Fibroblast of peridontal ligament (primary cell): ENCODE results near the gene ASPSCR1.

Experiments
- DNase-seq: peaks from one replicate; pipeline ENCODE4 v3.0.0-alpha.2; 2010; ENCODE audit errors: extremely low read depth

ASPSCR1 gene

GRCh38 chr17:81960130-81960958 is 17.1 kb upstream of the ASPSCR1 start:
- DNase-seq, result no peak

DNA sequence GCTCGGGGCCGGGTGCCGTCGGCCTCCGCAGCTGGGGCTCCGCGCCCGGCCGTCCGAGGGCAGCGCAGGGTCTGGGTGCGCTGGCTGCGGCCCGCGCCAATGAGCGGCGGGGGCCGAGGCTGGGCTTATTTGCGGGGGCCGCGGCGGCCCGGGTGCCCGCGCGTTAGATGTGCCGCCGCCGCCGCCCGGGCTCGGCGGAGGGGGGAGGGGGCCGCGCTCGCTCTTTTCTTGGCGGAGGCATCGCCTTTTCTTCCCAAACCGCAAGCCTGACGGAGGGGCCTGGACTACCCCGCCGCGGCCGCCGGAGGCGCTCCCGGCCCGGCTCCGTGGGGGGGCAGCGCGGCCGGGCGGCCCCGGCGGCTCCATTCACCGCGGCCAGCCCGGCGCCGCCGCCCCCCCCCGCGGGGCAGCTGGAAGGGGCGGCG is 16.3 kb upstream of the ASPSCR1 start, which contains the start of gene NOTUM:
Gene NOTUM, minus strand, starts transcription at position 101 of the 425 bp plus-strand sequence. CDS start 278 bp downstream, outside the sequence.
- peak; percentile 6 for DNase-seq

DNA sequence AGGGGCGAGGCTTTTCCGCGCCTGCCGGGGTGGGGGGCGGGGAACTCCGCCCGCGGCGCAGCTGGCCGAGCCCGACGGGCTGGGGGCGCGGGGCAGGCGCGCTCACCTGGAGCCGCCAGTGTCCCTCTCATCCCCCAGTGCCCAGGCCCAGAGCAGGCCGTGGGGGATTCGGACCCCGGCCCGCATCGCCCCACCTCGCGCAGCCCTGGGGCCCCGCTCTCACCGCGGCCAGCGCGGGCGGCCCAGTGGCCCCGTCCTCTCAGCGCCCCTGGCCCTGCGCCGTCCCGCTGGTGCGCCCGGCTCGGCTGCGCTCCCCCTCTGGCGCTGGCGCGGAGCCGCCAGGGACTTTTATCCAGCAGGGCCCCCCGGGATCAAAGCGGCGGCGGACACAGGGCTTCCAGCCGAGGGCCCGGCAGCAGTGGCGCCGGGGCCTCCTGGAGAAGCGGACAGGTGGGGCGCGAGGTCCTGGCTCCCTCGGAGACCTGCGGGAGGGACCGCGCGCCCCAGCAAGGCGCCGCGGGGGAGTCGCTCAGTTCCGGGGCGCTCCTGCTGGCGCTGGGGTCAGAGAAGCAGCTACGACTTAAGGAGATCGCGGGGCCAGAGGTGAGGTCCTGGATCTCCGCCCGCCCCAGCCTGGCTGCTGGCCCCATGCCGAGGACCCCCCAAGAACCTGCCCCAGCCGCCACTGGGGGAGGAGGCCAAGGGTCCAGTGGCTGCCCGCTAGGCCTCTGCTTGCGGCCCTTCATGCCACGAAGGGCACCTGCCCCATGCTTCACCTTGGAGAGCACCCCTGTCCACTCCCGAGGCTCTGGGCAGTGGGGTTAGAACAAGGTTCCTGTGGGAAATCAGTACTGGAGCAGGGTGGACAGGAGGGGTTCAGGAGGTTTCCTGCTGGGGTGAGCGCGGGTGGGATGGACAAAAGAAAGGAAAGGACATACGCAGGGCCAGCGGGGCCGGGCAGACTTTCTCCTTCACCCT is 15.6 kb upstream of the ASPSCR1 start:
- DNase-seq, result no peak

- DNase-seq, result no peak
These were observed 14.7 kb upstream of the ASPSCR1 start for GRCh38 chr17:81962499-81963441.

GRCh38 chr17:81964081-81964849 is 13.2 kb upstream of the ASPSCR1 start:
- no peak for DNase-seq

GRCh38 chr17:81966343-81967243 is 10.8 kb upstream of the ASPSCR1 start:
- DNase-seq, result no peak

GRCh38 chr17:81967244-81967532 is 10.2 kb upstream of the ASPSCR1 start:
- no peak for DNase-seq

DNA sequence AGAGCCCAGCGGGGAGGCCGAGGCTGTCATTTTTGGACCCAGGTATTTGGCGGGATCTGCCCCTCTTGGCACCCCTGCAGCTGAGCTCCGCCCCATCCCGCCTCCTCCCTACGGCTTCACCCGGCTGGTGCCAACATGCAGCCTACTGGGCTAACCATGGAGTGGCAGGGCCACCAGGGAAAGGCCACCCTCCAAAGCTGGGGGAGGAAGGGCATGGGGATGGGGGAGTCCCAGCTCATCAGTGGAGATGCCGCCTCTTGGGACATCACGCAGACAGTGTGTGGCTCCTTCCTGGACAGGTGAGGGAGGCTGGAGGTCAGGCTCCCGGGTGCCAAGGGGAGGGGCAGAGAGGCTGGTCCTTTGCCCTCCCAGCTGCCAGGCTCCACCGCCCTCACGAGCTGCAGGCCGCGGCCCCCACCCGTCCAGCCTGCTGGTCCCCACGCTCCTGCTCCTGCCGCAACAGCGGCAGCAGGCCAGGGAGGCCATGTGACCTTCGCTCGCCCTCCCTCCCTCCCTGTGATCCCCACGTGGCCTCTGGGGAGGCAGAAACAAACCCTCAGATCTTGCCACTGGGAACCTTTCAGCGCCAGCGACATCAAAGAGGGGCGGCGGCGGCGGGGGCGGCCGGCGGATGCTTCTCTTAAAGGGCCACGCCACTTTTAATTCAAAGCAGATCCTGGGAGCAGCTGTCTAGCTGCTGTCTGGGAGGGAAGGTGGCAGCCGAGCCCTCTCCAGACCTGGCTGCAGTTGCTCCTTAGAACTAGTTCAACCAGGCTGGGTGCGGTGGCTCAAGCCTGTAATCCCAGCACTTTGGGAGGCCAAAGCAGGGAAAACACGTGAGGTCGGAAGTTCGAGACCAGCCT is 9.7 kb upstream of the ASPSCR1 start:
- DNase-seq, result peak; percentile 57

DNA sequence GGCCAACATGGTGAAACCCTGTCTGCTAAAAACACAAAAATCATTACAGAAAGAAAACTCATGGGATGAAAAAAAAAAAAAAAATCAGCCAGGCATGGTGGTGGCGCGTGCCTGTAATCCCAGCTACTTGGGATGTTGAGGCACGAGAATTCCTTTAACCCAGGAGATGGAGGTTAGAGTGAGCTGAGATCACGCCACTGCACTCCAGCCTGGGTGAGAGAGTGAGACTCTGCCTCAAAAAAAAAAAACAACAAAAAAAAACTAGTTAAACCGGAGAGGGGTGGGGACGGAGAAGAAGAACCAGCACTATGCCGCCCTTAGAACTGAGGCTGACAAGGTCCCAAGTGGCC is 9.1 kb upstream of the ASPSCR1 start:
- no peak for DNase-seq

GRCh38 chr17:81968850-81969812 is 8.3 kb upstream of the ASPSCR1 start:
- no peak for DNase-seq

GRCh38 chr17:81973432-81973831 is 4.0 kb upstream of the ASPSCR1 start:
- DNase-seq, result no peak

- DNase-seq, result peak; percentile 3
These were observed 858 bp upstream of the ASPSCR1 start for GRCh38 chr17:81976332-81977210.

DNA sequence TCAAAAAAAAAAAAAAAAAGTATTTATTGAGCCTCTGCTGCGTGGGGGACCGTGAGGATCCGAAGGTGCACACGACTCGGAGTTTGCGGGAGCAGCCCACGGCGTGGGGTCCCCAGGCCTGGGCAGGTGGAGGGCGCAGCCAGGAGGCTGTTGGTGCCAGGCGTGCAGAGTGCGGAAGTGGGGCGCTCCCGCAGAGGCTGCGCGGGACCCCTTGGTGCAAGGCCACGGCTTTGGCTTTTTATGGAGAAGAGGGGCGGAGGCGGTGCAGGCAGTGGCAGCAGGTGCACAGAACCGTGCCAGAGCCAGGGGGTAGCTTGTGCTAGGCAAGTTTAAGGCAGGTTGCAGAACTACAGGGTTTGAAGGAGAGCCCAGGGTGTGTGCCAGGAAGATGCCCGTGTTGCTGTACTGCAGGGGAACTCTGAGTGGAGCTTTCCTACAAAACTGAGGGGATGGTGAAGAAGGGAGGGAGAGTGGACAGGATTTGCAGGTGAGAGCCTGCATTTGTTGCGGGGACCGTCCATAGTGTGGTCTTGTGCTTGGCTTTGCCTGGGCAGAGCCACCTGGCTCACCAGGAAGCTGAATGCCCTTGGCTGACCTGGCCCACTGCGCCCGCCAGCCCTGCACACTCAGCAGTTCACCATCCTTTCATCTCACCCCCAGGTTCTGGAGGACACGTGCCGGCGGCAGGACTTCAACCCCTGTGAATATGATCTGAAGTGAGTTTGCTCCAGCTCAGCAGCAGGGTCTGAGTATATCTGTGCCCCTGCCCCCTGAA is 1.3 kb downstream of the ASPSCR1 start:
- DNase-seq, result no peak

DNA sequence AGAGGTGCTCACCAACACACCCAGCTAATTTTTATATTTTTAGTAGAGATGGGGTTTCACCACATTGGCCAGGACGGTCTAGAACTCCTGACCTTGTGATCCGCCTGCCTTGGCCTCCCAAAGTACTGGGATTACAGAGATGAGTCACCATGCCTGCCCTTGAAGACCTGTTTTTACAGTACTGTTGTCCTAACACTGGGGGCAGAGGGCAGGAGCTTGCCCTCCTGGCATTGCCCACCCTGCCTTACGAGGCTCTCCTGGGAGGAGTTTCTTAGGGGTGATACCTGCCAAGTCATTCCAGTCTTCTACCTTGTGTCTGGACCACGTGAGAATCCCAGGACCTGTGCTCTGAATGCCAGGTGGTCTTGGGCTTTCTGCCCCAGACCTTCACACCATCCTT is 2.7 kb downstream of the ASPSCR1 start:
- DNase-seq, result no peak

DNA sequence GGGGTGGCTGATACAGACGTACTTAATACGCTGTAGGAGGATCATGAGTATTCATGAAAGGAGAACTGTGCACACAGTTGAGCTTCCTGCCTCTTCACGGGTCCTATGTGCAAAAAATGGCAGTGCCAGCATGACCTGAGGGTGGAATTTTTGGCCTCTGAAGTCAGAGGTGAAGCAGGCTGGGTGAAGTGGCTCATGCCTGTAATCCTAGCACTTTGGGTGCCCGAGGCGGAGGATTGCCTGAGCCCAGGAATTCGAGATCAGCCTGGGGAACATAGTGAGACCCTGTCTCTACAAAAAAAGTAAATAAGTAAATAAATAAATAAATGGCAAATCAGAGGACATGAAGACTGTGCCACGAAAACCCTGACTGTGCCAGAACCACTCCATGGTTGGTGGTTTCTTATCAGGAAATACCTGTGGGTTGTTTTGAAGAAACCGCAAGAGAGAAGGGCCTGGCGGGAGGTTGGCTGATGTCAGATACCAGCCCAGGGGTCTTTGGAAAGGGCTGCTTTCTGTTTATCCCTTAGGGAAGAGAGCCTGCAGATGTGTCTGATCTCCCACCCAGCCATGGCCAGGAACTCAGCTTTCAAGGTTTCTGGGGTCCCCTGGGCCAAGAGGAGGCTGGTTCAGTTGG is 3.4 kb downstream of the ASPSCR1 start:
- DNase-seq, result no peak
